Type B pancreatic cell (in vitro differentiated cells): ENCODE data around the gene PRR5L. TPM values are rescaled to one million over a fixed set of nuclear protein-coding genes. Genes with fewer than 3 reads are reported as not detected.

Source experiments
- DNase-seq: peaks from one replicate; pipeline ENCODE4 v3.0.0; 2021; ENCODE audit warnings: mixed read lengths; ENCODE audit not compliant: unreplicated experiment; ENCODE audit errors: extremely low spot score
- H3K27ac Mint-ChIP-seq: 2 replicates; pipeline ENCODE4 v1.8.0; 2021; ENCODE audit warnings: mild to moderate bottlenecking, mixed read lengths
- H3K27me3 Mint-ChIP-seq: 2 replicates; pipeline ENCODE4 v1.8.0; 2021; ENCODE audit warnings: mixed read lengths
- H3K36me3 Mint-ChIP-seq: 2 replicates; pipeline ENCODE4 v1.8.0; 2021; ENCODE audit warnings: mixed read lengths
- H3K4me1 Mint-ChIP-seq: one replicate; pipeline ENCODE4 v1.8.0; 2021; ENCODE audit warnings: mixed read lengths; ENCODE audit not compliant: unreplicated experiment
- H3K4me3 Mint-ChIP-seq: 2 replicates; pipeline ENCODE4 v1.8.0; 2021; ENCODE audit warnings: mild to moderate bottlenecking, mixed read lengths
- H3K9me3 Mint-ChIP-seq: 2 replicates; pipeline ENCODE4 v1.8.0; 2021; ENCODE audit warnings: mixed read lengths
- CTCF ChIP-seq: fragments of 200-600 bp; sonication (generic); conservative IDR thresholded peaks from 2 replicates; pipeline ENCODE4 v1.5.0; 2021; ENCODE audit warnings: antibody characterized with exemption, mild to moderate bottlenecking
- long read RNA-seq: library from polyadenylated mRNA; unstranded; transcript quantifications from one replicate; pipeline ENCODE4 v2.0.0, GENCODE V29; 2020
- total RNA-seq: library from RNA; stranded (reverse); gene quantifications from 2 replicates; pipeline ENCODE4 v1.2.1, GENCODE V29; 2021; ENCODE audit warnings: low replicate concordance

Gene PRR5L
- 10.7 and 11.0 TPM in 2 replicates for total RNA-seq
- long read RNA-seq, partial matches to known transcripts = 1 of 9 reads
- long read RNA-seq, other reads (novel, unspliced or antisense) = 8 of 9 reads

GRCh38 chr11:36295926-36296325 is at the start of gene PRR5L:
Gene PRR5L (plus strand): TSS chr11:36296288. CDS start chr11:36401122, 104,834 bp downstream.
- TF ChIP-seq CTCF = no peak
- Mint-ChIP-seq H3K36me3 (no peaks in the 10 kb centered on the region), H3K9me3 (no peaks in the 10 kb centered on the region), H3K4me1 (no peaks in the 10 kb centered on the region), H3K27ac (no peak within 1 kb of the TSS), H3K4me3 (no peak within 1 kb of the TSS), H3K27me3 (peaks cover 9% of the 10 kb centered on the region)
- DNase-seq = no peak

GRCh38 chr11:36247493-36247892 is 48.6 kb upstream of the PRR5L start:
- peaks cover 12% of the 10 kb centered on the region for H3K9me3 Mint-ChIP-seq
- peaks cover 15% of the 10 kb centered on the region for H3K4me1 Mint-ChIP-seq
- no peak for DNase-seq
- H3K27ac Mint-ChIP-seq = no peak overlapping the region
- no peak overlapping the region for H3K4me3 Mint-ChIP-seq
- TF ChIP-seq CTCF = no peak
- H3K36me3 Mint-ChIP-seq = no peaks in the 10 kb centered on the region
- peaks cover 6% of the 10 kb centered on the region for H3K27me3 Mint-ChIP-seq

- Mint-ChIP-seq H3K27me3 (peaks cover 6% of the 10 kb centered on the region), H3K36me3 (no peaks in the 10 kb centered on the region), H3K4me1 (peaks cover 21% of the 10 kb centered on the region)
Observed at GRCh38 chr11:36248436-36248835, 47.7 kb upstream of the PRR5L start.

GRCh38 chr11:36249246-36249645 is 46.8 kb upstream of the PRR5L start:
- DNase-seq = no peak
- peaks cover 6% of the 10 kb centered on the region for H3K27me3 Mint-ChIP-seq
- H3K4me1 Mint-ChIP-seq = peaks cover 23% of the 10 kb centered on the region
- H3K36me3 Mint-ChIP-seq = no peaks in the 10 kb centered on the region
- no peak overlapping the region for H3K27ac Mint-ChIP-seq
- H3K4me3 Mint-ChIP-seq = no peak overlapping the region
- peaks cover 12% of the 10 kb centered on the region for H3K9me3 Mint-ChIP-seq
- TF ChIP-seq CTCF = no peak

More at GRCh38 chr11:36248436-36248835, 47.7 kb upstream of the PRR5L start:
- Mint-ChIP-seq H3K4me3 (no peak overlapping the region), H3K27ac (peak overlapping the region; percentile 27), H3K9me3 (peaks cover 12% of the 10 kb centered on the region)
- DNase-seq = no peak
- TF ChIP-seq CTCF = no peak

GRCh38 chr11:36251823-36252222 is 44.3 kb upstream of the PRR5L start:
- Mint-ChIP-seq H3K4me3 (no peak overlapping the region), H3K27me3 (peaks cover 6% of the 10 kb centered on the region), H3K27ac (no peak overlapping the region), H3K9me3 (peaks cover 4% of the 10 kb centered on the region), H3K36me3 (no peaks in the 10 kb centered on the region), H3K4me1 (peaks cover 25% of the 10 kb centered on the region)
- TF ChIP-seq CTCF = no peak
- no peak for DNase-seq

- Mint-ChIP-seq H3K36me3 (no peaks in the 10 kb centered on the region), H3K27ac (no peak overlapping the region), H3K4me1 (peaks cover 39% of the 10 kb centered on the region), H3K4me3 (no peak overlapping the region), H3K27me3 (peaks cover 10% of the 10 kb centered on the region), H3K9me3 (no peaks in the 10 kb centered on the region)
- DNase-seq = no peak
- TF ChIP-seq CTCF = no peak
Observed at GRCh38 chr11:36253238-36253637, 42.9 kb upstream of the PRR5L start.
